ENCODE data around the gene LGALS7B. TPM values are rescaled to one million over a fixed set of nuclear protein-coding genes. Genes with fewer than 3 reads are reported as not detected.

LGALS7B gene
- total RNA-seq, 1 donor from 2014 or later, result 3.1 TPM

Other genes starting within 250 kb of the LGALS7B start
- 8.2 TPM for gene MAP4K1, start 171.2 kb upstream of the LGALS7B start, total RNA-seq
- 233 TPM for gene EIF3K, start 170.0 kb upstream of the LGALS7B start, total RNA-seq
- gene ACTN4, start 141.6 kb upstream of the LGALS7B start, total RNA-seq, result 628 TPM
- gene CAPN12, start 44.7 kb upstream of the LGALS7B start, total RNA-seq, result 206 TPM
- not detected for gene LGALS7, start 15.7 kb upstream of the LGALS7B start, total RNA-seq
- gene LGALS4, start 23.7 kb downstream of the LGALS7B start, total RNA-seq, result 1,935 TPM
- gene ECH1, start 42.6 kb downstream of the LGALS7B start, total RNA-seq, result 205 TPM
- gene HNRNPL, start 60.8 kb downstream of the LGALS7B start, total RNA-seq, result 284 TPM
- 11.9 TPM for gene RINL, start 89.1 kb downstream of the LGALS7B start, total RNA-seq
- 63.0 TPM for gene SIRT2, start 110.4 kb downstream of the LGALS7B start, total RNA-seq
- 23.1 TPM for gene NFKBIB, start 110.8 kb downstream of the LGALS7B start, total RNA-seq
- 0.55 TPM for gene CCER2, start 123.0 kb downstream of the LGALS7B start, total RNA-seq
- 24.9 TPM for gene SARS2, start 141.6 kb downstream of the LGALS7B start, total RNA-seq
- gene MRPS12, start 141.7 kb downstream of the LGALS7B start, total RNA-seq, result 30.0 TPM
- 19.1 TPM for gene FBXO17, start 186.5 kb downstream of the LGALS7B start, total RNA-seq
- 28.1 TPM for gene FBXO27, start 243.3 kb downstream of the LGALS7B start, total RNA-seq

All from mucosa of gallbladder (tissue), 1 donor.